GM18526 (cell line): ENCODE results near the gene LIG4.

Experiments used
- POLR2A ChIP-seq: IDR thresholded peaks from 3 replicates; pipeline ENCODE4 v1.6.1; 2011; ENCODE audit not compliant: insufficient read length; ENCODE audit errors: extremely low read depth

The LIG4 gene

GRCh38 chr13:108215436-108215835 lies at the start of gene LIG4:
Gene LIG4 (minus strand): TSS chr13:108215536. CDS start chr13:108211268, 4,268 bp downstream.
- TF ChIP-seq POLR2A = peak; percentile 52

GRCh38 chr13:108263621-108264355 lies 48.5 kb upstream of the LIG4 start:
- TF ChIP-seq POLR2A = no peak

- no peak for TF ChIP-seq POLR2A
These were observed 41.9 kb upstream of the LIG4 start for GRCh38 chr13:108257248-108257647.

GRCh38 chr13:108249150-108249549 lies 33.8 kb upstream of the LIG4 start:
- TF ChIP-seq POLR2A = no peak

GRCh38 chr13:108230377-108230776 lies 15.0 kb upstream of the LIG4 start:
- TF ChIP-seq POLR2A = no peak

GRCh38 chr13:108227651-108228272 lies 12.4 kb upstream of the LIG4 start:
- no peak for TF ChIP-seq POLR2A

- TF ChIP-seq POLR2A = no peak
These were observed 10.8 kb upstream of the LIG4 start for GRCh38 chr13:108226184-108226583.

- TF ChIP-seq POLR2A = no peak
These were observed 10.1 kb upstream of the LIG4 start for GRCh38 chr13:108225440-108225839.

- no peak for TF ChIP-seq POLR2A
These were observed 8.6 kb upstream of the LIG4 start for GRCh38 chr13:108223687-108224503.

- TF ChIP-seq POLR2A = no peak
These were observed 4.7 kb upstream of the LIG4 start for GRCh38 chr13:108220041-108220440.

- TF ChIP-seq POLR2A = peak; percentile 83
These were observed 3.0 kb upstream of the LIG4 start, which contains the start of gene ABHD13 for GRCh38 chr13:108218044-108218974. Gene ABHD13 (plus strand): TSS chr13:108218392. CDS start chr13:108229219, 10,827 bp downstream.

GRCh38 chr13:108214441-108215271 lies 680 bp downstream of the LIG4 start:
- TF ChIP-seq POLR2A = no peak

GRCh38 chr13:108213946-108214345 lies 1.4 kb downstream of the LIG4 start:
- TF ChIP-seq POLR2A = no peak

GRCh38 chr13:108212886-108213285 lies 2.5 kb downstream of the LIG4 start:
- no peak for TF ChIP-seq POLR2A
